Right atrium auricular region (tissue), 2 donors: ENCODE results near the gene HLA-DQA1. TPM values are rescaled to one million over a fixed set of nuclear protein-coding genes. Genes with fewer than 3 reads are reported as not detected.

Experiments used
- DNase-seq: peaks from one replicate; pipeline ENCODE4 v3.0.0-alpha.2; 2019; ENCODE audit warnings: low spot score
- H3K27ac ChIP-seq, 2 donors: fragments of 200-600 bp; sonication (generic); 1 replicate in 1 of 2; 2 replicates in 1 of 2; pipeline ENCODE4 v1.5.1; 2016 to 2019
- H3K27me3 ChIP-seq, 2 donors: fragments of 200-600 bp; sonication (generic); one replicate each; pipeline versions ENCODE4 v1.5.1 to v1.6.0; 2017 to 2019
- H3K36me3 ChIP-seq: fragments of 200-600 bp; sonication (generic); one replicate; pipeline ENCODE4 v1.5.1; 2016
- H3K4me1 ChIP-seq, 2 donors: fragments of 200-600 bp; sonication (generic); one replicate each; pipeline versions ENCODE4 v1.5.1 to v1.6.0; 2017 to 2019
- H3K4me3 ChIP-seq, 2 donors: fragments of 200-600 bp; sonication (generic); 1 replicate in 1 of 2; 2 replicates in 1 of 2; pipeline ENCODE4 v1.5.1; 2017 to 2019; ENCODE audit warnings: mild to moderate bottlenecking in 1 of 2, moderate library complexity in 1 of 2
- H3K9me3 ChIP-seq, 2 donors: fragments of 200-600 bp; sonication (generic); one replicate each; pipeline ENCODE4 v1.5.1; 2019
- total RNA-seq, 2 donors: library from RNA; depleted of rRNA; stranded (reverse); fragments of >200 nt; gene quantifications; one replicate each; pipeline ENCODE4 v1.1.0, GENCODE V29; 2016
- TF ChIP-seq, protein P1 (sequence below), 2 donors: fragments of 200-600 bp; sonication (generic); IDR thresholded peaks; one replicate each; pipeline ENCODE4 v1.5.1; 2019; ENCODE audit warnings: antibody characterized with exemption in 2 of 2

The HLA-DQA1 gene
- total RNA-seq, 2 donors from 2014 or later: 0.63 to 2.9 TPM

DNA sequence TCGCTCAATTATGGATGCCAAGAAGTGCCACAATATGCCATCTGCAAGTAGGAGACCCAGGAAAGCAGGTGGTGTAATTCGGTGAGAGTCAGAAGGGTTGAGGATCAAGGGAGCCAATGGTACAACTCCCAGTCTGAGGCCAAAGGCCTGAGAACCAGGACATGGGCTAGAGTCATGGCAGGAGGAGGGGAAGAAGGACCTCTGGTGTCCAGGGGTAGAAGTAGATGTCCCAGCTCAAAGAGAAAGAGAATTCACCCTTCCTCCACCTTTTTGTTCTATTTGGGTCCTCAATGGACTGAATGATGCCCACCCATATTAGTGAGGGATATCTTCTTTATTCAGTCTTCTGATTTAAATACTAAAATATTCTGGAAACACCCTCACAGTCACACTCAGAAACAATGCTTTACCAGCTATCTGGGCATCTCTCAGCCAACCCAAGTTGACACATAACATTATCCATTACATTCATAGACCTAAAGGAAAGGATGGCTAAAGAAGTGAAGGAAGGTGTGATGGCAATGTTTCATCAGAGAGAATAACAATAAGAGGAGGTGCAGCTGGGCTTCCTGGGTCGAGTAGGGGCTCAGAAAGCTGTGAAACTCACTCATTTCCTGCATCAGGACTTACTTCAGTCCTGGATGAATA lies 21.2 kb upstream of the HLA-DQA1 start:
- DNase-seq: no peak
- Histone ChIP-seq H3K4me1 (no peaks in the 10 kb centered on the region), H3K27me3 (no peaks in the 10 kb centered on the region), H3K27ac (no peak overlapping the region), H3K4me3 (no peak overlapping the region), H3K36me3 (no peaks in the 10 kb centered on the region), H3K9me3 (peaks cover 0 to 9% of the 10 kb centered on the region in 2 donors)
- TF ChIP-seq, protein P1, sequence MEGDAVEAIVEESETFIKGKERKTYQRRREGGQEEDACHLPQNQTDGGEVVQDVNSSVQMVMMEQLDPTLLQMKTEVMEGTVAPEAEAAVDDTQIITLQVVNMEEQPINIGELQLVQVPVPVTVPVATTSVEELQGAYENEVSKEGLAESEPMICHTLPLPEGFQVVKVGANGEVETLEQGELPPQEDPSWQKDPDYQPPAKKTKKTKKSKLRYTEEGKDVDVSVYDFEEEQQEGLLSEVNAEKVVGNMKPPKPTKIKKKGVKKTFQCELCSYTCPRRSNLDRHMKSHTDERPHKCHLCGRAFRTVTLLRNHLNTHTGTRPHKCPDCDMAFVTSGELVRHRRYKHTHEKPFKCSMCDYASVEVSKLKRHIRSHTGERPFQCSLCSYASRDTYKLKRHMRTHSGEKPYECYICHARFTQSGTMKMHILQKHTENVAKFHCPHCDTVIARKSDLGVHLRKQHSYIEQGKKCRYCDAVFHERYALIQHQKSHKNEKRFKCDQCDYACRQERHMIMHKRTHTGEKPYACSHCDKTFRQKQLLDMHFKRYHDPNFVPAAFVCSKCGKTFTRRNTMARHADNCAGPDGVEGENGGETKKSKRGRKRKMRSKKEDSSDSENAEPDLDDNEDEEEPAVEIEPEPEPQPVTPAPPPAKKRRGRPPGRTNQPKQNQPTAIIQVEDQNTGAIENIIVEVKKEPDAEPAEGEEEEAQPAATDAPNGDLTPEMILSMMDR (IDR thresholded peaks at IDR 0.05): no peak

DNA sequence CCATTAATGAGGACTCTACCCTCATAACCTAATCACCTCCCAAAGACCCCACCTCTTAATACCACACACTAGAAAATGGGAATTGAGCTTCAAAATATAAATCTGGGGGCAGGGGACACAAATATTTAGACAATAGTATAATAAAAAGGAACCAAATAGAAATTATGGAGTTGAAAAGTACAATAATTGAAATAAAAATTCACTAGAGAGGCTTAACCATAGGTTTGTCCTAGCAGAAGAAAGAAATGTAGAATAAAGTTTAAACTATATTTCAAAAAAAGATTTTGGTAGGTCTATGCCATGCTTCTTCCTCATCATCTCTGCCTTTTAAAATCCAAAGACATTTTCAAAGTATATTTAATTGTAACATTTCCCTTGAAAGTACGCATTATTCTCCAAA lies 19.5 kb upstream of the HLA-DQA1 start:
- Histone ChIP-seq H3K4me3 (no peak overlapping the region), H3K9me3 (peaks cover 0 to 9% of the 10 kb centered on the region in 2 donors), H3K36me3 (no peaks in the 10 kb centered on the region), H3K4me1 (no peaks in the 10 kb centered on the region), H3K27ac (no peak overlapping the region), H3K27me3 (no peaks in the 10 kb centered on the region)
- no peak for DNase-seq
- TF ChIP-seq, protein P1 (IDR thresholded peaks at IDR 0.05): no peak

DNA sequence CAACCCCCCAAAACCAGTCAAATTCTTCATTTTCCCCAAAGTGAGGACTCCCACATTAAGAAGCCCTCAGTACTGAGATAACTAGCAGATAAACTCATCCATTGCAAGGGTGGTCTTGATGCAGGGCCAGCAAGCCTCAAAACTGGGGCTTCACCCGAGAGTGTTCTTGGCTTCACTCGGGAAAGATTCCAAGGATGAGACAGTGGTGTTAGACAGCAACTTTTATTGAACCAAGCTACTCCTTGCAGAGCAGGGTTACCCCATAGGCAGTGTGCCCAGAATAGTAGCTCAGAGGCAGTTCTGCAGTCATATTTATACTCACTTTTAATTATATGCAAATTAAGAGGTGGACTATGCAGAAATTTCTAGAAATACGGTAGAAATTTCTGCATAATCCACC lies 15.8 kb upstream of the HLA-DQA1 start:
- no peaks in the 10 kb centered on the region for H3K36me3 ChIP-seq
- no peaks in the 10 kb centered on the region for H3K4me1 ChIP-seq
- DNase-seq: no peak
- no peak overlapping the region for H3K27ac ChIP-seq
- H3K9me3 ChIP-seq: peaks cover 0 to 9% of the 10 kb centered on the region in 2 donors
- no peaks in the 10 kb centered on the region for H3K27me3 ChIP-seq
- H3K4me3 ChIP-seq: no peak overlapping the region
- TF ChIP-seq, protein P1 (IDR thresholded peaks at IDR 0.05): no peak

DNA sequence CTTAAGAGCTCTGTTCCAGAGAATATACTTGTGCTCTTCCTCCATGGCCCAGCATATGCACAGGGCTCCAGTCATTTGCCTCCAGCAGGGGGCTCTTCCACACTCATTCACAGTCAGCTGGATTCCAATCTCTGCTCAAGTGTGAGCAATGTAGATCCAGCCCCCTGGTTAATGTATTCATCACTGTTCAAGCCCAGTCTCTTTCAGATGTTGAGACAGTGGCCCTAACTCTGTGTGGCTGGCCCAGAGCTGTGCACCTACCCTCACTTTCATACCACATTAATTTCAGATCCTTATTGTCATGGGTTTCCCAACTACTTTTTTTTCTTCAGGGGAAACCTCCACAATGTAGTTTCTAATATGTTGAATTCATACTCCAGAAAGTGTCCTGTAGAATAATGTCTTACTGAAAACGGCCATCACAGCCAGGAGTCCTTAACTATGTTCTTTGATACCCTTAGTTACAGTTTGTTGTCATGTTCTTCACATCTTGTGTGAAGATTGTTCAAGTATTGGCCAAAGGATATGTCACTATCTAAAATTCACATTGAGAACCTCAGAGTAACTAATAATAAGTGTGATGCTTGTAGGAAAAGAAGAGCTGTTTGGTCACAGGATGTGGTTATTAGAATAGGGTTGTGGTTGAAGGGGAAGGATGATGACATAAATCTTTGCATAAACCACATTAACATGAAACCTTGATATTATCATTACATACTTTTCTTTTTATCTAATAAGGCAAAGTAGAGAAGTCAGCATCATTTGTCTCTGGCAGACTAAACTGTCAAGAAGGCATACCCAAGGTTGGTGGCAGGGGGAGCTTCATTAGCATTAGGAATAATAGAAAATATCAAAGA lies 14.4 kb upstream of the HLA-DQA1 start:
- no peaks in the 10 kb centered on the region for H3K27me3 ChIP-seq
- no peak for DNase-seq
- H3K9me3 ChIP-seq: peaks cover 0 to 6% of the 10 kb centered on the region in 2 donors
- TF ChIP-seq, protein P1 (IDR thresholded peaks at IDR 0.05): peak in 1 of 2 donors; percentile 59
- H3K27ac ChIP-seq: no peak overlapping the region
- no peak overlapping the region for H3K4me3 ChIP-seq
- H3K36me3 ChIP-seq: no peaks in the 10 kb centered on the region
- H3K4me1 ChIP-seq: no peaks in the 10 kb centered on the region

DNA sequence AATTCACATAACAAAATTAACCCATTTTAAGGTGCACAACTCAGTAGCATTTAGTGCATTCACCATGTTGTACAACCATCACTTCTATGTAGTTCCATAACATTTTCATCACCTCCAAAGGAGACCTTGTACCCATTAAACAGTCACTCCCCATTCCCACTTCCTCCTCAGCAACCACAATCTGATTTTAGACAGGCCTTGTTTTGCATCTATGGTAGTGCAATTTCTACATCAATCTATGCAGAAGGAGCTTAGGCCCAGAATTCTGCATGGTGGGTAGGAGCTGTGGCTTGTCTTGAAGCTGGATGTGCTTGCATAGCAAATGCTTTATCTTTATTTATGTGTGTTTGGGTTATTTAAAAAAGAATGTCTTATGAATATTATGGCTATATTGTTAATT lies 13.5 kb upstream of the HLA-DQA1 start:
- no peak overlapping the region for H3K4me3 ChIP-seq
- no peaks in the 10 kb centered on the region for H3K4me1 ChIP-seq
- H3K27ac ChIP-seq: no peak overlapping the region
- no peaks in the 10 kb centered on the region for H3K36me3 ChIP-seq
- no peaks in the 10 kb centered on the region for H3K27me3 ChIP-seq
- TF ChIP-seq, protein P1 (IDR thresholded peaks at IDR 0.05): no peak
- DNase-seq: no peak
- H3K9me3 ChIP-seq: no peaks in the 10 kb centered on the region
